SK-N-DZ (cell line): Measurements from ENCODE around the gene CCDC88B. TPM values are rescaled to one million over a fixed set of nuclear protein-coding genes. Genes with fewer than 3 reads are reported as not detected.

Source experiments
- DNase-seq: peaks from one replicate; pipeline ENCODE4 v3.0.0-alpha.2; 2015; ENCODE audit warnings: low spot score
- polyA plus RNA-seq, 2 experiments: library from polyadenylated mRNA; depleted of rRNA; stranded (reverse); fragments of >200 nt; gene quantifications; 2 replicates each; pipeline ENCODE4 v1.2.3, GENCODE V29; 2014

Gene CCDC88B, protein sequence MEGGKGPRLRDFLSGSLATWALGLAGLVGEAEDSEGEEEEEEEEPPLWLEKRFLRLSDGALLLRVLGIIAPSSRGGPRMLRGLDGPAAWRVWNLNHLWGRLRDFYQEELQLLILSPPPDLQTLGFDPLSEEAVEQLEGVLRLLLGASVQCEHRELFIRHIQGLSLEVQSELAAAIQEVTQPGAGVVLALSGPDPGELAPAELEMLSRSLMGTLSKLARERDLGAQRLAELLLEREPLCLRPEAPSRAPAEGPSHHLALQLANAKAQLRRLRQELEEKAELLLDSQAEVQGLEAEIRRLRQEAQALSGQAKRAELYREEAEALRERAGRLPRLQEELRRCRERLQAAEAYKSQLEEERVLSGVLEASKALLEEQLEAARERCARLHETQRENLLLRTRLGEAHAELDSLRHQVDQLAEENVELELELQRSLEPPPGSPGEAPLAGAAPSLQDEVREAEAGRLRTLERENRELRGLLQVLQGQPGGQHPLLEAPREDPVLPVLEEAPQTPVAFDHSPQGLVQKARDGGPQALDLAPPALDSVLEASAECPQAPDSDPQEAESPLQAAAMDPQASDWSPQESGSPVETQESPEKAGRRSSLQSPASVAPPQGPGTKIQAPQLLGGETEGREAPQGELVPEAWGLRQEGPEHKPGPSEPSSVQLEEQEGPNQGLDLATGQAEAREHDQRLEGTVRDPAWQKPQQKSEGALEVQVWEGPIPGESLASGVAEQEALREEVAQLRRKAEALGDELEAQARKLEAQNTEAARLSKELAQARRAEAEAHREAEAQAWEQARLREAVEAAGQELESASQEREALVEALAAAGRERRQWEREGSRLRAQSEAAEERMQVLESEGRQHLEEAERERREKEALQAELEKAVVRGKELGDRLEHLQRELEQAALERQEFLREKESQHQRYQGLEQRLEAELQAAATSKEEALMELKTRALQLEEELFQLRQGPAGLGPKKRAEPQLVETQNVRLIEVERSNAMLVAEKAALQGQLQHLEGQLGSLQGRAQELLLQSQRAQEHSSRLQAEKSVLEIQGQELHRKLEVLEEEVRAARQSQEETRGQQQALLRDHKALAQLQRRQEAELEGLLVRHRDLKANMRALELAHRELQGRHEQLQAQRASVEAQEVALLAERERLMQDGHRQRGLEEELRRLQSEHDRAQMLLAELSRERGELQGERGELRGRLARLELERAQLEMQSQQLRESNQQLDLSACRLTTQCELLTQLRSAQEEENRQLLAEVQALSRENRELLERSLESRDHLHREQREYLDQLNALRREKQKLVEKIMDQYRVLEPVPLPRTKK (N-terminal part only)
- 1.0 and 2.9 TPM in 2 replicates for polyA plus RNA-seq (2014; cell fraction: cytosol; rRNA removed)
- 4.5 and 5.0 TPM in 2 replicates for polyA plus RNA-seq (2014; cell fraction: nucleus; rRNA removed)

DNA sequence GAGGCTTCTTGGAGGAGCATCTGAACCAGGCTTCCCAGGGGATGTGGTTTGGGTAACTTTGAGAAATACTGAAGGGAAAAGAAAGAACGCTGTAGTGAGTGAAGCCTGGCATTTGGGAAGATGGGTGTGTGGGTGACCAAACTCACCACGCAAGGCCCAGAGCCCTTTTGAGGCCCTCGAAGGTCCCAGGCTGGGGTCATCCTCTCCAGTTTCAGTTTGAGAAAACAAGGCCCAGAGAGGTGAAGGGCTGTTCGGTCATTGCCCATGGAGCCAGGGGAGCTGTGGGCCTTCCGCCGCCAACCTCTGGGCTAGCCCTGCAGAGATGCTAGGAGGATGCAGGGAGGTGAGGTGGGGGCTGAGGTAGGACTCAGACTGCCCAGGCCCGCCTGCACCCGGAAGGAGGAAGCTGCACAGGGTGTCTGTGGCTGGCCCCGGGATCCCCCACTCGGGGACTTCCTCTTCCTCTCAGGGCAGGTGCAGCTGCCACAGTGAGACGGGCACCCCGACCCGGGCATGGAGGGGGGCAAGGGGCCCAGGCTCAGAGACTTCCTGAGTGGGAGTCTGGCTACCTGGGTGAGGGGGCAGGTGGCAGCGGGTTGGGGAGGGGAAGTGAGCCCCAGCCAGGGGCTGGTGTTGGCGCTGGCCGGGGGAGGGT, at the start of gene CCDC88B:
Gene CCDC88B, plus strand, starts transcription at position 451 of the 655 bp plus-strand sequence. Its CDS starts 63 bp downstream, at position 514.
- no peak for DNase-seq

DNA sequence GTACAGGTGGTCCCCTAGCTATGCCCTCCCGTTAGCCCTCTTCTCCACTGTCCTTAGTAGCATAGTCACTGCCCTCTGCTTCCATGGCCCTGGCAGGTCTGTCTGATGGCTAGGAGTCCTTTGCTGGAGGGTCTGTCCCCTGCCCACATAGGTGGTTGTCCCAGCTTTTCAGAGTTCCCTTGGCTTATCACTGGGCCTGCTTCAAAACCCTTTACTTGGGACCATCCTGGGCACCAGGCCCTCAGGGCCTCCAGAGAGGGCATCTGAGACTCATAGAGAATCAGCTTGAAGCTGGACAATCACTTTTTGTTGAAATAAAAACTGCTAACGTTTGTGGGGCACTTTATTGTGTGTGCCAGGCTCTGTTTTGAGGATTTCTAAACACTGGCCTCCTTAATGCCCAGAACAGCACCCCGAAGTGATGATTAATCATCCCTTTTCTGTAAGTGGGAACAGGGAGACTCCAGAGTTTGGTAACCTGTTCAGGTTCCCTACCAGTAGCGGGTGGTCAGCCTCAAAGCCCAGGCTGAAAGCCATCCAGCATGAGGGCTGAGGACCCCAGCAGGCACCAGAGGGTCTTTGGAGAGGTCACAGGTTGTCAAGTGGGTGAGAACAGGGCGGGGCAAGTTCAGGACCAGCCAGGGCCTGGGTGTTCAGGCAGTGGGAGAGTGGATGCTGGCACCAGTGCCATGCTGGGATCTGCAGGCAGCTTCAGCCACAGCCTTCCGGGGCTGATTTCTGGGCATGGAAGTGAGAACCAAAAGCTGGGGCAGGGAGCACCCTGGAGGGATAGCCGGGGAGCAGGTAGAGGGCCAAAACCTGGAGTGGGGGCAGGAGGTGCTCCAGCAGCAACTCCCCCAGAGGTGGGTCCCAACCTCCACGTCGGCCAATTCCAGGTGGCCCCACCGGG, 49.4 kb upstream of the CCDC88B start:
- no peak for DNase-seq

DNA sequence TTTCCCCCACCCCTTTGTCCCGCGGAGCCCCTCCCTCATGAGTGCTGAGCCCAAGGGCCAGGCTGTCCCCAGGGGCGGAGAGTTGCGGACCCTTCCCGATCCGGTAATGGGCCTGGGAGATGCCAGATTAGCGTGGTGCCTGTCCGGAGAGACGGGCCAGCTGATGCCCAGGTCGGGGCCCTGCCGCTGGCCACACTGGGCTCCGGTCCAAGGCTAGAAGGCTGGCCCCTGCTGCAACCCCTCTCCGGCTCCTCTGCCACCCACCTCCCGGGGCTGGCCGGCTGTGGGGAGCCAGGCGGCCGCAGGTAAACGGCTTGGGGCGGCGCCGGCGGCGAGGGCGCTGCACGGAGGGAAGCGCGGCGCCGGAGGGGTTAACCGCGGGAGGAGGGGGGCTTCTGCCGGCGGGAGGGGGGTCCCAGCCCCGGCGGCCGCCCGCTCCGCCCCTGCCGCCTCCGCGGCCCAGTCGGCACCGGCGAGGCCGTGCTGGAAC, 48.7 kb upstream of the CCDC88B start, which contains the start of gene KCNK4:
Gene KCNK4, plus strand, starts transcription at position 41 of the 490 bp plus-strand sequence. CDS start 1,717 bp downstream, outside the sequence.
- no peak for DNase-seq

DNA sequence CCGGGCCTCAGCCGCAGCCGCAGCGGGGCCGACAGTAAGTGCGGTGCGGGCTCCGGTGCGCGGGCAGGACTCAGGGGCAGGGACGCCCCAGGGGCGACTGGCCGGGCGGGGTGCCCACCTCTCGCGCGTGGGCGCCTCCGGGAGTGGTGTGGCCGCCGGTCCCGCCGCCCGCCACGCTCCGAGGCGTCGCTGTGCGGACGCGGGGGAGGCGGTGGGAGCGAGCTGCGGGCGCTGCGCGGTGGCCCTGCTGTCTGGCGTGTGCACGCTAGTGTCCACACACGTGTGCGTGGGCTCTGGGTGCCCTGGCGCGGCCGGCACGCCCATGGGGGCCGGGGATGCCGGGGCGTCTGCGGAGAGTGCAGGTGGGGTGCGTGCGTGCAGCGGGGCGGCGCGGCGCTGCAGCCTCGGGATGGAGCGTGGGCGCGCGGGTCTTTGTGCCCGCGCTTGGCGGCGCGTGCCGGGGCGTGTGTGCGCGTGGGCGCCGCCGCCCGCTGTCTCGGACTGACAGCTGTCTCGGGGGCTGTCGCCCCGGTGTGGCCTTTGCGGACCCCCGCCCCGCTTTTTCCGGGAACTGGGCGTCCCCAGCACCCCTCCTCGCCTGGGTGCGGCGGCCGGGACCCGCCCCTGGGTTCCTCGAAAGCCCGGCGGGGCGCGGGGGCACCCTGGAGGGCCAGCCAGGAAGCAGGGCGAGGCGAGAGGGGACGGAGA, 48.1 kb upstream of the CCDC88B start:
- DNase-seq: no peak

DNA sequence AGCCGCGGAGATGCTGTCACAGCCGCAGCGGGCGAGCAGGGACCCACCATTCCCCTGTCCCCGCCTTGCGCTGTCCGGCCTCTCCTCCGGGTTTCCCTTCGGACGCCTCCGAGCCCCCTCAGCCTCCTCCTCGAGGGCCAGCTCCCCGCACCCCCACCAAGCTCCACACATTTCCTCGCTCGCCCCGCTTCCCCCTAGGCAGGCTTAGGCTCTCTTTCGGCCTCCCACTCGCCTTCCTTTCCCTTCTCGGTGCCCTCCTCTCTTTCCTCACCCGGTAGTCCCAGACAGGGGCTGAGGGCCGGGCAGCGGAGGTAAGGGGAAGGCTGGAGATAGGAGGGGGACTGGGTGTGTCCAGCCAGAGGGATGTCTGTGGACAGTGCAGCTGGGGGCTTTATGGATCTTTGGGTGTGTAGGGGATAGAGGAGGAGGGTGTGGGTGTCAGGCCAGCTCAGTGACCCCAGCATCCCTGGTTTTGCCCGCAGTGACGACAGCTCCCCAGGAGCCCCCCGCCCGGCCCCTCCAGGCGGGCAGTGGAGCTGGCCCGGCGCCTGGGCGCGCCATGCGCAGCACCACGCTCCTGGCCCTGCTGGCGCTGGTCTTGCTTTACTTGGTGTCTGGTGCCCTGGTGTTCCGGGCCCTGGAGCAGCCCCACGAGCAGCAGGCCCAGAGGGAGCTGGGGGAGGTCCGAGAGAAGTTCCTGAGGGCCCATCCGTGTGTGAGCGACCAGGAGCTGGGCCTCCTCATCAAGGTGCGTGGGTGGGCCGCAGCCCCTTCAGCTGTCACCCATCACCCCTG, 47.3 kb upstream of the CCDC88B start:
- no peak for DNase-seq

DNA sequence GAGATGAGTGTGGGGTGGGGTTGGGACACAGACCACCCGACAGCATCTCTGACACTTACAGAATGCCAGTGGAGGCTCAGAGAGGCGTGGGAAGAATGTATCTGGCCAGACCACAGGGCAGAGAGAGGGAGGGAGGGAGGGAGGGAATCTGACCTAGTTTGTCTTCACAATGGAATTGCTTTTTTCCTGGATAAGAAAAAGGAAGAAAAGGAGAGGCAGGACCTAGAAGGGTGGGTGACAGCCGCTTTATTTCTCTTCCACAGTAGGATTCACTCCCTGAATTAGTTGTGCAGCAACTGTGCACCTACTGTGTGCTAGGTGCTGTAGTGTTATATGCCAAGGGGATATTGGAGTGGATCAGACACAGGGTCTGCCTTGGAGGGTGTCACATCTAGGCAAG, 45.2 kb upstream of the CCDC88B start:
- no peak for DNase-seq

DNA sequence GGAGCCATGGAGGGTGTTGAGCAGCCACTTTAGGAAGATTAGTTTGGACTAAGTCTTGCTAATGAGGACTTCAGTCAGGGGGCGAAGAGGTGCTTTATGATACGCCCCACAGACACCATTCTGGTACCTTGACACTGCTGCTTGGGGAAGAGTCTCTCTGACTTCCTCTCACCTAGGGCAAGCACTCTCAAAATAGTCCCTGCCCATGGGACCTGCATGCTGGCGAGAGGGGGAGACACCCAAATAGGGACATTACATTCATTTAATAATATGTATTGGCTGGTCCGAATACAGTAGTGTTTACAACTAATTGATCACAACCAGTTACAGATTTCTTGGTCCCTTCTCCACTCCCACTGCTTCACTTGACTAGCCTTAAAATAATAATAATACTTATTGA, 44.2 kb upstream of the CCDC88B start:
- DNase-seq: no peak

DNA sequence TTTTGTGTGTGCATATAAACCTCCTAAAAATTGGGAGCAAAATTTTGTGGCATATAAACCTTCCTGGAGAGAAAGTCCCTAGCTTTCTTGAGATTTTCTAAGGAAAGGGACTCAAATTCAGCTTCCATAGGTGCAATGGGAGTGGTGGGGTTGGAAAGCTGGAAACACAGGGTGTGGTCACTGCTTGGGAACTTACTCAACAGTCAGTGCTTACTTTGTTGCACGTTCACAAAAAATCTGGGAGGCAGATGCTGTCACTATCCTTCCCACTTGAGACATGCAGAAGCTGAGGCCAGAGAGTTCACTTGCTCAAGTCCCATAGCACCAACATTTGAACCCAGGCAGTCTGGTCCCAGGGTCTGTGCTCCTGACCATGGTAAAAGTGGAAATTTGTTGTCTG, 43.8 kb upstream of the CCDC88B start:
- no peak for DNase-seq

DNA sequence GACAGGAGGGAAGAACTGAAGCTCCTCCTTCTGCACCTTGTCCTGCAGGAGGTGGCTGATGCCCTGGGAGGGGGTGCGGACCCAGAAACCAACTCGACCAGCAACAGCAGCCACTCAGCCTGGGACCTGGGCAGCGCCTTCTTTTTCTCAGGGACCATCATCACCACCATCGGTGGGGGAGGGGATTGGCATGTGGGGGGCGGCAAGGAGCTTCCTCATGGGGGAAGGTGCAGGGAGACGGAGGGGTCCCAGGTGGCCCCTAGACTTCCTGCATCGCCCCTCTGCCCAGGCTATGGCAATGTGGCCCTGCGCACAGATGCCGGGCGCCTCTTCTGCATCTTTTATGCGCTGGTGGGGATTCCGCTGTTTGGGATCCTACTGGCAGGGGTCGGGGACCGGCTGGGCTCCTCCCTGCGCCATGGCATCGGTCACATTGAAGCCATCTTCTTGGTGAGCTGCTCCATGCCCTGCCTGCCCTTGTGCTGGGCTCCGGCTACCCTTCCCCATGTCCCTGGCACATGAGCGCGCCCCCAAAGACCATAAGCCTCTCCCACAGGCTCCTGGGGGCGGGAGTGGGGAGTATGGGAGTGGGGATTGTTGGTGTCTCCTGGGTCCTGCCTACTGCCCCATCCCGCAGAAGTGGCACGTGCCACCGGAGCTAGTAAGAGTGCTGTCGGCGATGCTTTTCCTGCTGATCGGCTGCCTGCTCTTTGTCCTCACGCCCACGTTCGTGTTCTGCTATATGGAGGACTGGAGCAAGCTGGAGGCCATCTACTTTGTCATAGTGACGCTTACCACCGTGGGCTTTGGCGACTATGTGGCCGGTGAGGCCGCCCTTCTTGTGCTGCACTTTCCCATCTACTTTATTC, 42.9 kb upstream of the CCDC88B start:
- no peak for DNase-seq

DNA sequence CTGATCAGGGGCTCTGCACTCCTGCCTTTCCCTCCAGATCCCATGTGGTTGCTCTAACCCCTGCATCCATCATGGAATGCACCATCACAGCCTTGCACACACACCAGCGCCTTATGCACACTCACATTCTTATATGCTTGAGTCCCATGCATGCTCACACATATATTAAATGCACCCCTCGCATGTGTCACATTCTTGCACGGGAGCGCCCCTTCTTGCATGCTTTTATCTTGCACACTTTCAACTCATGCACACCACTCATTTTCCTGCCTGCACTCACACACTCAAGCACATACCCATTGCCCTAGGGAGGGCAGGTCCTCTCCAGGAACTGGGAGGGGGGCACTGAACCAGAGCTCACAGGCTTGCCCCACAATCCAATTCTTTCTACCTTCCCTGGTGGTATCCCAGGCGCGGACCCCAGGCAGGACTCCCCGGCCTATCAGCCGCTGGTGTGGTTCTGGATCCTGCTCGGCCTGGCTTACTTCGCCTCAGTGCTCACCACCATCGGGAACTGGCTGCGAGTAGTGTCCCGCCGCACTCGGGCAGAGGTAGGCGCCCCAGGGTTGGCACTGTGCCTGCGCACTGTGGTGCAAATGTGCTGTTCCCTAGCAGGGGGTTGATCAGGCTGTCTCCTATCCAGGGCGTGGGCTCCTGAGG, 42.2 kb upstream of the CCDC88B start:
- no peak for DNase-seq

DNA sequence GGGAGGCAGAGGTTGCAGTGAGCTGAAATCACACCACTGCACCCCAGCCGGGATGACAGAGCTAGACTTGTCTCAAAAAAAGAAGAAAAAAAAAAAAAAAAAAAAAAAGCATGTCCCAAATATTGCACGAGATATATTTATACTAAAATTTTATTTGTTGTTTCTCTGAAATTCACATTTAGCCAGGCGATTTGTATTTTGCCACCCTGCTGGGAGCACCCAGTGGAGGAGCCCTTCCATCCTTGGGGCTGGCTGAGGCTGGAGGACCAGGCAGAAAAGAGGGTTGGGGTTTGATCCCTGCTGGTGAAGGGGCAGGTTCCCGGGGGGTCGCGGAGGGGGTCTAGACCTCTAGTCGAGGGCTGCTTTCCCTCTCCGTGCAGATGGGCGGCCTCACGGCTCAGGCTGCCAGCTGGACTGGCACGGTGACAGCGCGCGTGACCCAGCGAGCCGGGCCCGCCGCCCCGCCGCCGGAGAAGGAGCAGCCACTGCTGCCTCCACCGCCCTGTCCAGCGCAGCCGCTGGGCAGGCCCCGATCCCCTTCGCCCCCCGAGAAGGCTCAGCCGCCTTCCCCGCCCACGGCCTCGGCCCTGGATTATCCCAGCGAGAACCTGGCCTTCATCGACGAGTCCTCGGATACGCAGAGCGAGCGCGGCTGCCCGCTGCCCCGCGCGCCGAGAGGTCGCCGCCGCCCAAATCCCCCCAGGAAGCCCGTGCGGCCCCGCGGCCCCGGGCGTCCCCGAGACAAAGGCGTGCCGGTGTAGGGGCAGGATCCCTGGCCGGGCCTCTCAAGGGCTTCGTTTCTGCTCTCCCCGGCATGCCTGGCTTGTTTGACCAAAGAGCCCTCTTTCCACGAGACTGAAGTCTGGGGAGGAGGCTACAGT, 40.8 kb upstream of the CCDC88B start:
- DNase-seq: no peak

DNA sequence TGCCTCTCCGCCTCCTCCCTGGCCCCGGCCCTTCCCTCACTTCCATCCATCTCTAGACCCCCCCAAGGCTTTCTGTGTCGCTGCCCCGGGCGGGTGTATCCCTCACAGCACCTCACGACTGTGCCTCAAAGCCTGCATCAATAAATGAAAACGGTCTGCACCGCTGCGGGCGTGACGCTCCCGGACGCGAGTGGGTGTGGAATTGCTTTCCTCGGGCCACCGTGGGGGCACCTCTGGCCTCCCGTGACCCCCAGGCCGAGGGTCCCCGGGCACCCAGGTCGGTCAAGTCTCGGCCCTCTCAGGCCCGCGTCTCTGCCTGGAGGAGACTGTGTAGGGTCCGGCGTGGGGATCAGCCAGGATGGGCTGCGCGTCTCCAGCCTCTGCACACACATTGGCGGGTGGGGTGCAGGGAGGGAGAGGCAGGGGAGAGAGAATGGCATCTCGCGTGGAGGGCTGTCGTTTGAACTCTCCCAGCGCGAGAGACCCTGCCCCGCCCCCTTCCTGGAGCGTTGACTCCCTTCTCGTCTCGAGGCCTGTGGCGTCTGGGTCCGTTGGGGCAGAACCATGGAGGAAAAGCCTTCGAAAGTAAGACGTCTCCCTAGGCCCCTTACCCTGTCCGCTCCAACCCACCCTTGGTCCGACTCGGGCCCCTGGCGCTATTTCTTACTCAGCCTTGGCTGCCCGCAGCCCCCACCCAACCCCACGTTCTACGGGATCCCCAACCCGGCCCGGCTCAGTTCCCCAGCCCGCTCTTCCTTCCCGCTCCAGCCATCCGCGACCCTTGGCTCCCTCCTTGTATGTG, 40.0 kb upstream of the CCDC88B start, which contains the start of gene CATSPERZ:
Gene CATSPERZ, plus strand, starts transcription at position 512 of the 802 bp plus-strand sequence. Its CDS starts 53 bp downstream, at position 565.
- DNase-seq: no peak

DNA sequence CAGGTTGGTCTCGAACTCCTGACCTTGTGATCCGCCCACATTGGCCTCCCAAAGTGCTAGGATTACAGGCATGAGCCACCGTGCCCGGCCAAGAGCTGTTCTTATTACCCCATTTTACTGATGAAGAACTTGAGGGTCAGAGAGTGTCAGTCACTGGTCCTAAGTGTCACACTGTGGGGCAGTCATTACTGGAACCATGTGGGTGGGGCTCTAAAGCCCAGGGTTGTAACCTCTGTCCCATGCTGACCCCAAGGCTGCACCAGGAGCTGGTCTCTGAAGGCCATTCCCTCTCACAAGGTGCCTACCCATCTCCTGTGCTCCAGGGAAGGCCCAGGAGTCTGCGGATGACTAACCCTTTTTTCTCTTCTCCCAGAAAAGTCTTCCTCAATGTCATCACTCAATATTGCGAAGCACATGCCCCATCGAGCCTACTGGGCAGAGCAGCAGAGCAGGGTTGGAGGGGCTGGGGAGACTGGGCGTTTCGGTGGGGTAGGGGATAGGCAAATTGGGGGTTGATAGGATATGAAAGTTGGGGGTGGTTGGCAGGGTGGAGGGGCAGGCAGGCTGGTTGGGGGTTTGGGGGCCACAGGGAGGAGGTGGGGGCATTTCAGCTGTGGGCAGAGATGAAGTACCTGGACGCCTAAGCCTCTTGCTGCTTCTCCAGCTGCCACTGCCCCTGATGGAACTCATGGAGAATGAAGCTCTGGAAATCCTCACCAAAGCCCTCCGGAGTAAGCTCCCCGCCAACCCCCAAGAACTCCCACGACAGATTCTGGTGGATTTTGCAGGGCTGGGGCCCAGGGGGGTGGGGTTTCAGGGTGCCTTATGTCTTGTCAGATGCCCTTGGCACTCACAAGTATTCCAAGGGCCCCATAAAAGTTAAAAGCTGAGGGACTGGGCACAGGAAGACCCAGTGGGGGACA, 36.6 kb upstream of the CCDC88B start:
- DNase-seq: no peak

DNA sequence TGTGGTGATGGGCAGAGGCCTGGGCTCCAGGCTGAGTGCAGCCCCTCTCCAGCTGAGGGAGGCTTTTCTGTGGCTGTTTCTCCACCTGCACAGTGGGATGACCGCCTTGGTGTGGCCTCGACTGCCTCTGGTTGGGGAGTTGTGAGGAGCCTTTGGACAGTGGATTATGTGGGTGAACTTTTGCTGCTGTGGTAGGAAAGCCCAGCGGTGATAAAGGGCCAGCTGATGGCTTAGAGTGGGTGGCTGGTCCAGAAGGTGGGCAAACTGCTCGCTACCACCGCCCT, 36.0 kb upstream of the CCDC88B start:
- no peak for DNase-seq
